ENCODE results near the gene EIF5B.

The EIF5B gene

GRCh38 chr2:99373144-99373543, 36.0 kb downstream of the EIF5B start:
- DNase-seq (ENCODE audit: low read depth, low spot score), result no peak

- DNase-seq (ENCODE audit: low read depth, low spot score), result no peak
These were observed 37.6 kb downstream of the EIF5B start for GRCh38 chr2:99374747-99375146.

GRCh38 chr2:99376254-99376864, 39.2 kb downstream of the EIF5B start:
- no peak for DNase-seq (ENCODE audit: low read depth, low spot score)

- no peak for DNase-seq (ENCODE audit: low read depth, low spot score)
These were observed 40.7 kb downstream of the EIF5B start for GRCh38 chr2:99377879-99378278.

- no peak for DNase-seq (ENCODE audit: low read depth, low spot score)
These were observed 43.3 kb downstream of the EIF5B start for GRCh38 chr2:99380376-99381010.

GRCh38 chr2:99382143-99382542, 45.0 kb downstream of the EIF5B start:
- DNase-seq (ENCODE audit: low read depth, low spot score), result no peak

GRCh38 chr2:99386011-99386410, 48.8 kb downstream of the EIF5B start:
- DNase-seq (ENCODE audit: low read depth, low spot score), result no peak

GRCh38 chr2:99388892-99389291, 51.7 kb downstream of the EIF5B start:
- no peak for DNase-seq (ENCODE audit: low read depth, low spot score)

- DNase-seq (ENCODE audit: low read depth, low spot score), result no peak
These were observed 52.2 kb downstream of the EIF5B start for GRCh38 chr2:99389371-99389770.

GRCh38 chr2:99389946-99390345, 52.8 kb downstream of the EIF5B start:
- DNase-seq (ENCODE audit: low read depth, low spot score), result no peak

GRCh38 chr2:99395589-99396130, 58.5 kb downstream of the EIF5B start:
- no peak for DNase-seq (ENCODE audit: low read depth, low spot score)

- DNase-seq (ENCODE audit: low read depth, low spot score), result no peak
These were observed 60.2 kb downstream of the EIF5B start for GRCh38 chr2:99397266-99397920.

- no peak for DNase-seq (ENCODE audit: low read depth, low spot score)
These were observed 61.1 kb downstream of the EIF5B start for GRCh38 chr2:99398303-99398702.

- DNase-seq (ENCODE audit: low read depth, low spot score), result no peak
These were observed 61.9 kb downstream of the EIF5B start for GRCh38 chr2:99399063-99399462.

GRCh38 chr2:99399795-99400194, 62.6 kb downstream of the EIF5B start:
- no peak for DNase-seq (ENCODE audit: low read depth, low spot score)

GRCh38 chr2:99401841-99402240, 64.7 kb downstream of the EIF5B start:
- no peak for DNase-seq (ENCODE audit: low read depth, low spot score)

GRCh38 chr2:99403084-99403483, 65.9 kb downstream of the EIF5B start:
- DNase-seq (ENCODE audit: low read depth, low spot score), result no peak

GRCh38 chr2:99403524-99403923, 66.3 kb downstream of the EIF5B start:
- DNase-seq (ENCODE audit: low read depth, low spot score), result no peak

GRCh38 chr2:99404039-99404796, 67.0 kb downstream of the EIF5B start:
- no peak for DNase-seq (ENCODE audit: low read depth, low spot score)

- no peak for DNase-seq (ENCODE audit: low read depth, low spot score)
These were observed 67.8 kb downstream of the EIF5B start for GRCh38 chr2:99404797-99405669.

GRCh38 chr2:99406137-99406536, 68.9 kb downstream of the EIF5B start:
- no peak for DNase-seq (ENCODE audit: low read depth, low spot score)
